GM12878 (cell line): Measurements from ENCODE around the gene DCBLD2.

Experiments
- BCLAF1 ChIP-seq: fragments of 450-650 bp; IDR thresholded peaks from 2 replicates; pipeline ENCODE4 v1.6.1; 2017; ENCODE audit warnings: antibody characterized with exemption, mild to moderate bottlenecking, moderate library complexity
- BHLHE40 ChIP-seq, 2 experiments: fragments of 450-650 bp in 1 of 2; IDR thresholded peaks; 2 replicates each; pipeline ENCODE4 v1.6.1; 2011 to 2017; ENCODE audit warnings: low read depth in 2 of 2, borderline replicate concordance in 1 of 2, improper control_type of control experiment in 1 of 2, low read length in 1 of 2, mild to moderate bottlenecking in 1 of 2
- CHD1 ChIP-seq: IDR thresholded peaks from 2 replicates; pipeline ENCODE4 v1.6.1; 2012; ENCODE audit warnings: low read depth, low read length, improper control_type of control experiment
- CHD2 ChIP-seq: IDR thresholded peaks from 2 replicates; pipeline ENCODE4 v1.6.1; 2011; ENCODE audit warnings: low read depth, low read length, improper control_type of control experiment, borderline replicate concordance
- CREM ChIP-seq: IDR thresholded peaks from 2 replicates; pipeline ENCODE4 v1.6.1; 2014; ENCODE audit warnings: antibody characterized with exemption, low read depth
- FOXM1 ChIP-seq: IDR thresholded peaks from 2 replicates; pipeline ENCODE4 v1.6.1; 2012; ENCODE audit warnings: low read depth, mild to moderate bottlenecking, inconsistent platforms, low read length, moderate library complexity
- JUNB ChIP-seq: IDR thresholded peaks from 2 replicates; pipeline ENCODE4 v1.6.1; 2016; ENCODE audit warnings: antibody characterized with exemption, mild to moderate bottlenecking
- PBX3 ChIP-seq: IDR thresholded peaks from 2 replicates; pipeline ENCODE4 v1.6.1; 2011; ENCODE audit warnings: mild to moderate bottlenecking, low read depth, low read length, moderate library complexity; ENCODE audit not compliant: insufficient replicate concordance
- POLR2A ChIP-seq: IDR thresholded peaks from 2 replicates; pipeline ENCODE4 v1.6.1; 2011; ENCODE audit warnings: low read depth, mild to moderate bottlenecking, low read length
- SP1 ChIP-seq: IDR thresholded peaks from one replicate; pipeline ENCODE4 v1.6.1; 2011; ENCODE audit warnings: low read depth, low read length
- YY1 ChIP-seq: IDR thresholded peaks from 2 replicates; pipeline ENCODE4 v1.6.1; 2011; ENCODE audit warnings: low read depth, mild to moderate bottlenecking, low read length
- TF ChIP-seq, protein P1 (sequence below), 3 experiments: IDR thresholded peaks in 2 of 3; conservative IDR thresholded peaks in 1 of 3; 2 replicates each; pipeline ENCODE4 v1.5.1; 2011; ENCODE audit warnings: low read depth in 3 of 3, low read length in 3 of 3, mild to moderate bottlenecking in 3 of 3, control low read depth in 2 of 3, moderate library complexity in 2 of 3, inconsistent platforms in 1 of 3, mixed read lengths in 1 of 3; ENCODE audit not compliant: control insufficient read depth in 2 of 3, insufficient read depth in 1 of 3; ENCODE audit errors: extremely low read depth in 1 of 3

- no peak for TF ChIP-seq SP1
- TF ChIP-seq CHD2, result no peak
- TF ChIP-seq CREM, result no peak
- TF ChIP-seq, protein P1, sequence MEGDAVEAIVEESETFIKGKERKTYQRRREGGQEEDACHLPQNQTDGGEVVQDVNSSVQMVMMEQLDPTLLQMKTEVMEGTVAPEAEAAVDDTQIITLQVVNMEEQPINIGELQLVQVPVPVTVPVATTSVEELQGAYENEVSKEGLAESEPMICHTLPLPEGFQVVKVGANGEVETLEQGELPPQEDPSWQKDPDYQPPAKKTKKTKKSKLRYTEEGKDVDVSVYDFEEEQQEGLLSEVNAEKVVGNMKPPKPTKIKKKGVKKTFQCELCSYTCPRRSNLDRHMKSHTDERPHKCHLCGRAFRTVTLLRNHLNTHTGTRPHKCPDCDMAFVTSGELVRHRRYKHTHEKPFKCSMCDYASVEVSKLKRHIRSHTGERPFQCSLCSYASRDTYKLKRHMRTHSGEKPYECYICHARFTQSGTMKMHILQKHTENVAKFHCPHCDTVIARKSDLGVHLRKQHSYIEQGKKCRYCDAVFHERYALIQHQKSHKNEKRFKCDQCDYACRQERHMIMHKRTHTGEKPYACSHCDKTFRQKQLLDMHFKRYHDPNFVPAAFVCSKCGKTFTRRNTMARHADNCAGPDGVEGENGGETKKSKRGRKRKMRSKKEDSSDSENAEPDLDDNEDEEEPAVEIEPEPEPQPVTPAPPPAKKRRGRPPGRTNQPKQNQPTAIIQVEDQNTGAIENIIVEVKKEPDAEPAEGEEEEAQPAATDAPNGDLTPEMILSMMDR (IDR thresholded peaks at IDR 0.05 in 2 of 3, conservative IDR thresholded peaks at IDR 0.05 in 1 of 3; ENCODE audit: control insufficient read depth in 2 of 3, extremely low read depth in 1 of 3, insufficient read depth in 1 of 3, low read depth in 3 of 3, low read length in 3 of 3), result no peak
- TF ChIP-seq BHLHE40 (IDR thresholded peaks at IDR 0.05; ENCODE audit: borderline replicate concordance in 1 of 2, low read depth in 2 of 2, low read length in 1 of 2), result no peak
- no peak for TF ChIP-seq CHD1
- no peak for TF ChIP-seq PBX3
- TF ChIP-seq JUNB, result no peak
- no peak for TF ChIP-seq BCLAF1
- no peak for TF ChIP-seq YY1
- no peak for TF ChIP-seq POLR2A
- no peak for TF ChIP-seq FOXM1
Observed at GRCh38 chr3:98875535-98875934, 26.0 kb downstream of the DCBLD2 start.
